ENCODE data around the gene CNTN5. TPM values are rescaled to one million over a fixed set of nuclear protein-coding genes. Genes with fewer than 3 reads are reported as not detected.

The CNTN5 gene
- total RNA-seq, 4 donors from 2014 or later: not detected

DNA sequence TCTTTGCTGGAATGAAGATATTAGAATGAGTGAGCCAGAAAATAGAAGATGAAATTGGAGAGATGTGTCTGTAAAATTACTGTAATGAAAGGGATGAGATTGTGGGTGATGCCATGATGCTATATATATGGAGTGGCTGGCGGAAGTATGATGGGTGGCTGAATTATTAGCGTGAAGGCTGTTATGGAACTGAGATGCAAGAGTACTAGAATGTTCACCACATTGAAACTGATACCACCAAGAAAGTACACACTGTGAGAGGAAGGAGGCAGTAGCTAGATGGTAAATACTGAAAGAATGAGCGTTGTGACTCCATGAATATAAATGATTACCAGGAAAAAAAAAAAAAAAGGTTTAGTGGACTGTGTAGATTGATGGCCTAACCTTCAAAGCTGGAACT, 411.9 kb downstream of the CNTN5 start:
- intact Hi-C loops (cut with DNase I; ENCODE audit: low total_unique reads): no loop called here
- no peak overlapping the region for H3K4me3 ChIP-seq (ENCODE audit: low read depth, poor library complexity, severe bottlenecking)

DNA sequence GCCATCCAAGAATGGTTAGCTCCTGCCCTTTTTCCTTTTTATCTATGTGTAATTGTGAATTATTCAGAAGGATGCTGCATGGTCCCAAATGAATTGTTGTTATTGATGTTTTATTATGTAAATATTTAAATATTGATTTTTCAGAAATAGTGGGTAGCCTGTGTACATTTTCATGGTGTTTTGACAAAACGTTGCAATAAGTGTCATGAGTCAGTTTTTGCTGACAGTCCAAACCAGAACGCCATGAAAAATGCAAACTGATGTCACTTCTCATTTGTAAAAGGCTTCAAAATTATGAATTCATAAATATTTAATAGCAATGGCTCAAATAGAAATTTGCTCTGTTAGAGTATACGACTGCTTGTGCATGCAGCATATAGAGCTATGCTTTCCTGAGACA, 422.5 kb downstream of the CNTN5 start:
- DNase-seq (ENCODE audit: low spot score in 2 of 2): no peak
- no peak overlapping the region for H3K4me3 ChIP-seq (ENCODE audit: low read depth, poor library complexity, severe bottlenecking)
- TF ChIP-seq POLR2A (IDR thresholded peaks at IDR 0.05): no peak
- TF ChIP-seq, protein P1, sequence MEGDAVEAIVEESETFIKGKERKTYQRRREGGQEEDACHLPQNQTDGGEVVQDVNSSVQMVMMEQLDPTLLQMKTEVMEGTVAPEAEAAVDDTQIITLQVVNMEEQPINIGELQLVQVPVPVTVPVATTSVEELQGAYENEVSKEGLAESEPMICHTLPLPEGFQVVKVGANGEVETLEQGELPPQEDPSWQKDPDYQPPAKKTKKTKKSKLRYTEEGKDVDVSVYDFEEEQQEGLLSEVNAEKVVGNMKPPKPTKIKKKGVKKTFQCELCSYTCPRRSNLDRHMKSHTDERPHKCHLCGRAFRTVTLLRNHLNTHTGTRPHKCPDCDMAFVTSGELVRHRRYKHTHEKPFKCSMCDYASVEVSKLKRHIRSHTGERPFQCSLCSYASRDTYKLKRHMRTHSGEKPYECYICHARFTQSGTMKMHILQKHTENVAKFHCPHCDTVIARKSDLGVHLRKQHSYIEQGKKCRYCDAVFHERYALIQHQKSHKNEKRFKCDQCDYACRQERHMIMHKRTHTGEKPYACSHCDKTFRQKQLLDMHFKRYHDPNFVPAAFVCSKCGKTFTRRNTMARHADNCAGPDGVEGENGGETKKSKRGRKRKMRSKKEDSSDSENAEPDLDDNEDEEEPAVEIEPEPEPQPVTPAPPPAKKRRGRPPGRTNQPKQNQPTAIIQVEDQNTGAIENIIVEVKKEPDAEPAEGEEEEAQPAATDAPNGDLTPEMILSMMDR (IDR thresholded peaks at IDR 0.05): no peak
- WGBS, 2 donors: 70 to 79% methylated on average over 3 of the region's 3 CpGs
- intact Hi-C loops (cut with DNase I; ENCODE audit: low total_unique reads): no loop called here

More for the DNA sequence above, 411.9 kb downstream of the CNTN5 start:
- no peak for TF ChIP-seq POLR2A (IDR thresholded peaks at IDR 0.05)
- TF ChIP-seq, protein P1 (IDR thresholded peaks at IDR 0.05): no peak
- WGBS, 2 donors: 84 to 89% methylated on average over 3 of the region's 3 CpGs
- no peak for DNase-seq (ENCODE audit: low spot score in 2 of 2)

DNA sequence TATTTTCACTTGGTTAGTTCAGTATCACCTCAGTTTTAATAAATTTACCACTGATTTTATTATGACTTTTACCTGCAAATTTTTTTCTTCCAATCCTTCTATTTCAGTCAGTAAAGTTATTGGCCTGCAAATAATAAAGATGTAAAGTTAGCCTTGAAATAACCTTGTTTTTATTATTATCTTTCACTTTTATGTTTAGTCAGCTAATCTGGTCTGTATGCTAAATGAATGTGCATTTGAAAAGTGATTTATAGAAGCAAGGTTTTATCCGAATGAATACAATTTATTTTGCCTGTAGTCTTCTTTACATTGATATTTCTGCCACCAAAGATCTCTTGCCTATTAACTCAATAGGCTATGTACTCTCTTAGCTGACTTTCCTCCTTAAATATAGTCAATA, 425.7 kb downstream of the CNTN5 start:
- 62 to 69% methylated on average over 1 of the region's 1 CpG for WGBS, 2 donors
- TF ChIP-seq, protein P1 (IDR thresholded peaks at IDR 0.05): no peak
- TF ChIP-seq POLR2A (IDR thresholded peaks at IDR 0.05): no peak
- no peak overlapping the region for H3K4me3 ChIP-seq (ENCODE audit: low read depth, poor library complexity, severe bottlenecking)
- no peak for DNase-seq (ENCODE audit: low spot score in 2 of 2)
- intact Hi-C loops (cut with DNase I; ENCODE audit: low total_unique reads): no loop called here

DNA sequence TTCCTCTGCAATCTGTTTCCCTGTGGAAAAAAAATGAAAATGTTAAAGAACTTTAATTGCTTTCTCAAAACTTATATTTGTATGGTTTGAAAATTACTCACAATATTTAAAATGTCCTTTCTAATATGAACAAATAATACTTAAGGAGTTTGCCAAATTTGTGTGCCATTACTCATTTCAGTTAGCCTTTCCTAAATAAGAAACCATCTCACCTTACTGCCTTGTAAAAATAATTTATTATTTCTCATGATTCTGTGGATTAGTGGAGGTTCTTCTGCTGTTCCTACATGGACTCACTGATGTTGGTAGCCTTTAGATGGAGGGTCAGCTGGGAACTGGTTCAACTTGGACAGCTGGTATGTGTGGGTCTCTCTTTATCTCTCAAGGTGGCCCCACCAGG, 428.6 kb downstream of the CNTN5 start:
- intact Hi-C loops (cut with DNase I; ENCODE audit: low total_unique reads): no loop called here
- no peak for TF ChIP-seq POLR2A (IDR thresholded peaks at IDR 0.05)
- TF ChIP-seq, protein P1 (IDR thresholded peaks at IDR 0.05): no peak
- no peak for DNase-seq (ENCODE audit: low spot score in 2 of 2)
- no peak overlapping the region for H3K4me3 ChIP-seq (ENCODE audit: low read depth, poor library complexity, severe bottlenecking)

DNA sequence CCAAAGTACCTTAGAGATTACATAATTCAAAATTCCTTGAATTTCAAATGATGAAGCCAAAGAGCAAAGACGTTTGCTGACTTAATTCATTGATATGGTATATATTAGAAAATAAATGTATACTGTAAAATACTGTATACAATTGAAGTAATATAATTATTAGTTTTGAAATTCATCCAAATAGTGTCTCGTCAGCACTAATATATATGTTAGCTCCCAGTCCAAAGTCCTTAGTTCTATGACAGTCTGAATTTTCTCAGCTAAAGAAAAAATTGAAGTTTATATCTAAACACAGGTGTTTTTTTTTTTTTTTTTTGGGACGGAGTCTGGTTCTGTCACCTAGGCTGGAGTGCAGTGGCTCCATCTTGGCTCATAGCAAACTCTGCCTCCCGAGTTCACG, 431.3 kb downstream of the CNTN5 start:
- TF ChIP-seq, protein P1 (IDR thresholded peaks at IDR 0.05): no peak
- TF ChIP-seq POLR2A (IDR thresholded peaks at IDR 0.05): no peak
- DNase-seq (ENCODE audit: low spot score in 2 of 2): no peak
- WGBS, 2 donors: 83% methylated on average over 5 of the region's 5 CpGs
- intact Hi-C loops (cut with DNase I; ENCODE audit: low total_unique reads): no loop called here
- H3K4me3 ChIP-seq (ENCODE audit: low read depth, poor library complexity, severe bottlenecking): no peak overlapping the region

DNA sequence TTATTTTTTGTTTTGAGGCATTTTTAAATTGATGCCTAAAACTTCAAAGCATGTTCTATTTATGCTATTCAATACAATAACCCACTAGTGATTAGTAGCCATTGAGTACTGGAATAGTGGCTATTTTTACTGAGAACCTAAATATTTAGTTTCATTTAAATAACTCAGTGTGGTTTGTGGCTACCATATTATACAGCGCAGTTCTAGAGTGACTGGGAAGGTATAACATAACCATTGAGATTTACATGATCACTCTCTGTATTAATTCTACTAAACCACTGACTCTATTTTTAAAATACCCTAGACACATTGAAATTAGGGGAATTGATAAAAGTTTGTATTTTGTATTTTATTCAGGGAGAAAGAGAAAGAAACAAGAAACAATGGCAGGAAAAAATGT, 441.2 kb downstream of the CNTN5 start:
- 96 to 100% methylated on average over 1 of the region's 1 CpG for WGBS, 2 donors
- intact Hi-C loops (cut with DNase I; ENCODE audit: low total_unique reads): no loop called here
- TF ChIP-seq POLR2A (IDR thresholded peaks at IDR 0.05): no peak
- TF ChIP-seq, protein P1 (IDR thresholded peaks at IDR 0.05): no peak
- H3K4me3 ChIP-seq (ENCODE audit: low read depth, poor library complexity, severe bottlenecking): no peak overlapping the region
- no peak for DNase-seq (ENCODE audit: low spot score in 2 of 2)

All from lower leg skin (tissue), 4 donors.